GM23338 (cell line): ENCODE data around the gene UQCC2. TPM values are rescaled to one million over a fixed set of nuclear protein-coding genes. Genes with fewer than 3 reads are reported as not detected.

Experiments
- ATAC-seq: fragments of 200-7000 bp; cut with Tn5 transposase; 3 replicates; pipeline ENCODE4 v1.9.1; 2020
- DNase-seq: peaks from one replicate; pipeline ENCODE4 v3.0.0-alpha.2; 2015; ENCODE audit warnings: low spot score
- H2AFZ ChIP-seq: fragments of 200-600 bp; sonication (generic); 2 replicates; pipeline ENCODE4 v1.8.0; 2016; ENCODE audit warnings: antibody characterized with exemption, mild to moderate bottlenecking, moderate library complexity
- H3F3A ChIP-seq: fragments of 200-600 bp; sonication (generic); replicated peaks from 2 replicates; pipeline ENCODE4 v1.8.0; 2017; ENCODE audit warnings: antibody characterized with exemption, mixed run types, low read depth
- H3K27ac ChIP-seq: fragments of 200-600 bp; sonication (generic); 2 replicates; pipeline ENCODE4 v1.6.1; 2016; ENCODE audit warnings: low read depth
- H3K27me3 ChIP-seq: fragments of 200-600 bp; sonication (generic); 2 replicates; pipeline ENCODE4 v1.8.0; 2016; ENCODE audit warnings: mild to moderate bottlenecking, mixed run types, moderate library complexity; ENCODE audit not compliant: insufficient read depth
- H3K36me3 ChIP-seq: fragments of 200-600 bp; sonication (generic); 2 replicates; pipeline ENCODE4 v1.8.0; 2016; ENCODE audit warnings: mild to moderate bottlenecking; ENCODE audit not compliant: insufficient read depth
- H3K4me1 ChIP-seq: fragments of 200-600 bp; sonication (generic); 2 replicates; pipeline ENCODE4 v1.8.0; 2016; ENCODE audit warnings: mild to moderate bottlenecking, moderate library complexity; ENCODE audit not compliant: insufficient read depth
- H3K4me2 ChIP-seq: fragments of 200-600 bp; sonication (generic); 2 replicates; pipeline ENCODE4 v1.7.1; 2017; ENCODE audit warnings: mixed run types
- H3K4me3 ChIP-seq: fragments of 200-600 bp; sonication (generic); 2 replicates; pipeline ENCODE4 v1.6.1; 2016; ENCODE audit warnings: mixed run types
- H3K79me2 ChIP-seq: fragments of 200-600 bp; sonication (generic); replicated peaks from 2 replicates; pipeline ENCODE4 v1.8.0; 2017; ENCODE audit warnings: mild to moderate bottlenecking; ENCODE audit not compliant: insufficient read depth
- H3K9me2 ChIP-seq: fragments of 200-600 bp; sonication (generic); 2 replicates; pipeline ENCODE4 v1.8.0; 2017; ENCODE audit not compliant: insufficient read depth
- H4K20me1 ChIP-seq: fragments of 200-600 bp; sonication (generic); replicated peaks from 2 replicates; pipeline ENCODE4 v1.8.0; 2017; ENCODE audit warnings: mild to moderate bottlenecking; ENCODE audit not compliant: insufficient read depth
- H3K27ac Mint-ChIP-seq: 2 replicates; pipeline ENCODE4 v1.8.0; 2020; ENCODE audit warnings: inconsistent platforms, mild to moderate bottlenecking, moderate library complexity, mixed read lengths
- H3K27me3 Mint-ChIP-seq: 3 replicates; pipeline ENCODE4 v1.8.0; 2022; ENCODE audit warnings: low read depth, mild to moderate bottlenecking, moderate library complexity, mixed read lengths, inconsistent platforms; ENCODE audit not compliant: insufficient read depth, poor library complexity
- H3K36me3 Mint-ChIP-seq: 3 replicates; pipeline ENCODE4 v1.8.0; 2021; ENCODE audit warnings: low read depth, mild to moderate bottlenecking, inconsistent platforms, moderate library complexity, mixed read lengths
- H3K4me1 Mint-ChIP-seq: 3 replicates; pipeline ENCODE4 v1.8.0; 2020; ENCODE audit warnings: mild to moderate bottlenecking, inconsistent platforms, mixed read lengths
- H3K4me3 Mint-ChIP-seq: 3 replicates; pipeline ENCODE4 v1.8.0; 2021; ENCODE audit warnings: moderate library complexity, mild to moderate bottlenecking, inconsistent platforms, mixed read lengths
- H3K9me3 Mint-ChIP-seq: 3 replicates; pipeline ENCODE4 v1.8.0; 2020; ENCODE audit warnings: moderate library complexity, mild to moderate bottlenecking, inconsistent platforms, mixed read lengths
- CREB1 ChIP-seq: fragments of 250-450 bp; sonication (Bioruptor Pico); IDR thresholded peaks from 2 replicates; pipeline ENCODE4 v1.5.0; 2020; ENCODE audit warnings: low read depth, mild to moderate bottlenecking, moderate library complexity
- EZH2 ChIP-seq: fragments of 200-600 bp; sonication (generic); IDR thresholded peaks from one replicate; pipeline ENCODE4 v1.8.0; 2017; ENCODE audit warnings: antibody characterized with exemption, mild to moderate bottlenecking, low read depth; ENCODE audit not compliant: unreplicated experiment
- EZH2phosphoT487 ChIP-seq: fragments of 200-600 bp; sonication (generic); IDR thresholded peaks from one replicate; pipeline ENCODE4 v1.8.1; 2018; ENCODE audit warnings: antibody characterized with exemption; ENCODE audit not compliant: unreplicated experiment
- NANOG ChIP-seq: IDR thresholded peaks from 2 replicates; pipeline ENCODE4 v1.6.1; 2016; ENCODE audit warnings: antibody characterized with exemption, borderline replicate concordance
- POLR2AphosphoS5 ChIP-seq: IDR thresholded peaks from 2 replicates; pipeline ENCODE4 v1.6.1; 2016; ENCODE audit warnings: antibody characterized with exemption, low read depth
- STAT1 ChIP-seq: IDR thresholded peaks from one replicate; pipeline ENCODE4 v1.6.1; 2016; ENCODE audit warnings: antibody characterized with exemption; ENCODE audit not compliant: unreplicated experiment
- ZNF114 ChIP-seq: fragments of 250-450 bp; sonication (Bioruptor Pico); IDR thresholded peaks from 2 replicates; pipeline ENCODE4 v1.5.0; 2020; ENCODE audit warnings: mild to moderate bottlenecking, moderate library complexity
- ZNF331 ChIP-seq: fragments of 250-450 bp; sonication (Bioruptor Pico); IDR thresholded peaks from 2 replicates; pipeline ENCODE4 v1.5.0; 2020; ENCODE audit warnings: low read depth, mild to moderate bottlenecking, moderate library complexity
- polyA plus RNA-seq: library from polyadenylated mRNA; unstranded; fragments of >200 nt; fragmentation: Nextera tagmentation; extraction: Ambion mirVana; gene quantifications from 2 replicates; pipeline ENCODE4 v1.2.1, GENCODE V29; 2016
- total RNA-seq: library from RNA; depleted of rRNA; stranded (reverse); fragments of >200 nt; shearing (Covaris generic); gene quantifications from 2 replicates; pipeline ENCODE4 v1.2.3, GENCODE V29; 2014
- TF ChIP-seq, protein P1 (sequence below): IDR thresholded peaks from one replicate; pipeline ENCODE4 v1.6.1; 2018; ENCODE audit warnings: antibody characterized with exemption; ENCODE audit not compliant: unreplicated experiment
- TF ChIP-seq, protein P2 (sequence below): IDR thresholded peaks from 2 replicates; pipeline ENCODE4 v1.6.1; 2016; ENCODE audit warnings: antibody characterized with exemption
- TF ChIP-seq, protein P3 (sequence below): fragments of 250-450 bp; sonication (Bioruptor Pico); IDR thresholded peaks from 2 replicates; pipeline ENCODE4 v1.5.0; 2020; ENCODE audit warnings: mild to moderate bottlenecking, moderate library complexity

Gene UQCC2
- total and polyA plus RNA-seq, 2 experiments from 2014 or later = 48.9 to 379 TPM

- Histone ChIP-seq H3K4me3 (no peak overlapping the region), H3K36me3 (no peaks in the 10 kb centered on the region; the same call in 1 of the 2 replicates), H3K9me2 (no peaks in the 10 kb centered on the region), H2AFZ (no peak overlapping the region), H3K4me2 (no peak overlapping the region), H3K79me2 (no peaks in the 10 kb centered on the region), H3K4me1 (no peaks in the 10 kb centered on the region), H4K20me1 (no peaks in the 10 kb centered on the region; the same call in 1 of the 2 replicates), H3F3A (no peaks in the 10 kb centered on the region), H3K27ac (no peak overlapping the region), H3K27me3 (no peaks in the 10 kb centered on the region)
- no peak for ATAC-seq
- H3K36me3 Mint-ChIP-seq = peaks cover 5% of the 10 kb centered on the region; the same call in 2 of the 3 replicates
- H3K27ac Mint-ChIP-seq = no peak overlapping the region
- H3K4me1 Mint-ChIP-seq = peaks cover 10% of the 10 kb centered on the region; the same call in 2 of the 3 replicates
- no peaks in the 10 kb centered on the region for H3K9me3 Mint-ChIP-seq
- peaks cover 9% of the 10 kb centered on the region for H3K27me3 Mint-ChIP-seq
- no peak overlapping the region for H3K4me3 Mint-ChIP-seq
- no peak for TF ChIP-seq ZNF331
- no peak for TF ChIP-seq STAT1
- TF ChIP-seq, protein P1, sequence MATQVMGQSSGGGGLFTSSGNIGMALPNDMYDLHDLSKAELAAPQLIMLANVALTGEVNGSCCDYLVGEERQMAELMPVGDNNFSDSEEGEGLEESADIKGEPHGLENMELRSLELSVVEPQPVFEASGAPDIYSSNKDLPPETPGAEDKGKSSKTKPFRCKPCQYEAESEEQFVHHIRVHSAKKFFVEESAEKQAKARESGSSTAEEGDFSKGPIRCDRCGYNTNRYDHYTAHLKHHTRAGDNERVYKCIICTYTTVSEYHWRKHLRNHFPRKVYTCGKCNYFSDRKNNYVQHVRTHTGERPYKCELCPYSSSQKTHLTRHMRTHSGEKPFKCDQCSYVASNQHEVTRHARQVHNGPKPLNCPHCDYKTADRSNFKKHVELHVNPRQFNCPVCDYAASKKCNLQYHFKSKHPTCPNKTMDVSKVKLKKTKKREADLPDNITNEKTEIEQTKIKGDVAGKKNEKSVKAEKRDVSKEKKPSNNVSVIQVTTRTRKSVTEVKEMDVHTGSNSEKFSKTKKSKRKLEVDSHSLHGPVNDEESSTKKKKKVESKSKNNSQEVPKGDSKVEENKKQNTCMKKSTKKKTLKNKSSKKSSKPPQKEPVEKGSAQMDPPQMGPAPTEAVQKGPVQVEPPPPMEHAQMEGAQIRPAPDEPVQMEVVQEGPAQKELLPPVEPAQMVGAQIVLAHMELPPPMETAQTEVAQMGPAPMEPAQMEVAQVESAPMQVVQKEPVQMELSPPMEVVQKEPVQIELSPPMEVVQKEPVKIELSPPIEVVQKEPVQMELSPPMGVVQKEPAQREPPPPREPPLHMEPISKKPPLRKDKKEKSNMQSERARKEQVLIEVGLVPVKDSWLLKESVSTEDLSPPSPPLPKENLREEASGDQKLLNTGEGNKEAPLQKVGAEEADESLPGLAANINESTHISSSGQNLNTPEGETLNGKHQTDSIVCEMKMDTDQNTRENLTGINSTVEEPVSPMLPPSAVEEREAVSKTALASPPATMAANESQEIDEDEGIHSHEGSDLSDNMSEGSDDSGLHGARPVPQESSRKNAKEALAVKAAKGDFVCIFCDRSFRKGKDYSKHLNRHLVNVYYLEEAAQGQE = no peak
- DNase-seq = no peak
These were observed 49.2 kb downstream of the UQCC2 start for GRCh38 chr6:33662318-33662717.

GRCh38 chr6:33661106-33661838 lies 50.2 kb downstream of the UQCC2 start:
- peaks cover 9% of the 10 kb centered on the region for H3K27me3 Mint-ChIP-seq
- ATAC-seq (no peak), DNase-seq (no peak)
- no peaks in the 10 kb centered on the region for H3K27me3 ChIP-seq
- H3K27ac ChIP-seq = no peak overlapping the region
- no peaks in the 10 kb centered on the region for H3K9me3 Mint-ChIP-seq
- no peaks in the 10 kb centered on the region; the same call in 1 of the 2 replicates for H4K20me1 ChIP-seq
- no peak overlapping the region for H3K4me3 ChIP-seq
- peaks cover under 1% of the 10 kb centered on the region; the same call in 1 of the 3 replicates for H3K36me3 Mint-ChIP-seq
- H3K4me1 Mint-ChIP-seq = peaks cover 20% of the 10 kb centered on the region
- no peaks in the 10 kb centered on the region for H3K9me2 ChIP-seq
- no peaks in the 10 kb centered on the region; the same call in 1 of the 2 replicates for H3K36me3 ChIP-seq
- H3K79me2 ChIP-seq = no peaks in the 10 kb centered on the region
- H3K4me2 ChIP-seq = no peak overlapping the region
- no peak overlapping the region for H2AFZ ChIP-seq
- H3K4me3 Mint-ChIP-seq = no peak overlapping the region
- H3K4me1 ChIP-seq = no peaks in the 10 kb centered on the region
- H3F3A ChIP-seq = no peaks in the 10 kb centered on the region
- no peak overlapping the region for H3K27ac Mint-ChIP-seq
- TF ChIP-seq CREB1 (CRISPR knock-in tag) (no peak), EZH2 (no peak), ZNF114 (no peak), POLR2AphosphoS5 (no peak), NANOG (no peak), EZH2phosphoT487 (no peak)
- TF ChIP-seq, protein P2, sequence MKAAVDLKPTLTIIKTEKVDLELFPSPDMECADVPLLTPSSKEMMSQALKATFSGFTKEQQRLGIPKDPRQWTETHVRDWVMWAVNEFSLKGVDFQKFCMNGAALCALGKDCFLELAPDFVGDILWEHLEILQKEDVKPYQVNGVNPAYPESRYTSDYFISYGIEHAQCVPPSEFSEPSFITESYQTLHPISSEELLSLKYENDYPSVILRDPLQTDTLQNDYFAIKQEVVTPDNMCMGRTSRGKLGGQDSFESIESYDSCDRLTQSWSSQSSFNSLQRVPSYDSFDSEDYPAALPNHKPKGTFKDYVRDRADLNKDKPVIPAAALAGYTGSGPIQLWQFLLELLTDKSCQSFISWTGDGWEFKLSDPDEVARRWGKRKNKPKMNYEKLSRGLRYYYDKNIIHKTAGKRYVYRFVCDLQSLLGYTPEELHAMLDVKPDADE = no peak
- TF ChIP-seq, protein P3, sequence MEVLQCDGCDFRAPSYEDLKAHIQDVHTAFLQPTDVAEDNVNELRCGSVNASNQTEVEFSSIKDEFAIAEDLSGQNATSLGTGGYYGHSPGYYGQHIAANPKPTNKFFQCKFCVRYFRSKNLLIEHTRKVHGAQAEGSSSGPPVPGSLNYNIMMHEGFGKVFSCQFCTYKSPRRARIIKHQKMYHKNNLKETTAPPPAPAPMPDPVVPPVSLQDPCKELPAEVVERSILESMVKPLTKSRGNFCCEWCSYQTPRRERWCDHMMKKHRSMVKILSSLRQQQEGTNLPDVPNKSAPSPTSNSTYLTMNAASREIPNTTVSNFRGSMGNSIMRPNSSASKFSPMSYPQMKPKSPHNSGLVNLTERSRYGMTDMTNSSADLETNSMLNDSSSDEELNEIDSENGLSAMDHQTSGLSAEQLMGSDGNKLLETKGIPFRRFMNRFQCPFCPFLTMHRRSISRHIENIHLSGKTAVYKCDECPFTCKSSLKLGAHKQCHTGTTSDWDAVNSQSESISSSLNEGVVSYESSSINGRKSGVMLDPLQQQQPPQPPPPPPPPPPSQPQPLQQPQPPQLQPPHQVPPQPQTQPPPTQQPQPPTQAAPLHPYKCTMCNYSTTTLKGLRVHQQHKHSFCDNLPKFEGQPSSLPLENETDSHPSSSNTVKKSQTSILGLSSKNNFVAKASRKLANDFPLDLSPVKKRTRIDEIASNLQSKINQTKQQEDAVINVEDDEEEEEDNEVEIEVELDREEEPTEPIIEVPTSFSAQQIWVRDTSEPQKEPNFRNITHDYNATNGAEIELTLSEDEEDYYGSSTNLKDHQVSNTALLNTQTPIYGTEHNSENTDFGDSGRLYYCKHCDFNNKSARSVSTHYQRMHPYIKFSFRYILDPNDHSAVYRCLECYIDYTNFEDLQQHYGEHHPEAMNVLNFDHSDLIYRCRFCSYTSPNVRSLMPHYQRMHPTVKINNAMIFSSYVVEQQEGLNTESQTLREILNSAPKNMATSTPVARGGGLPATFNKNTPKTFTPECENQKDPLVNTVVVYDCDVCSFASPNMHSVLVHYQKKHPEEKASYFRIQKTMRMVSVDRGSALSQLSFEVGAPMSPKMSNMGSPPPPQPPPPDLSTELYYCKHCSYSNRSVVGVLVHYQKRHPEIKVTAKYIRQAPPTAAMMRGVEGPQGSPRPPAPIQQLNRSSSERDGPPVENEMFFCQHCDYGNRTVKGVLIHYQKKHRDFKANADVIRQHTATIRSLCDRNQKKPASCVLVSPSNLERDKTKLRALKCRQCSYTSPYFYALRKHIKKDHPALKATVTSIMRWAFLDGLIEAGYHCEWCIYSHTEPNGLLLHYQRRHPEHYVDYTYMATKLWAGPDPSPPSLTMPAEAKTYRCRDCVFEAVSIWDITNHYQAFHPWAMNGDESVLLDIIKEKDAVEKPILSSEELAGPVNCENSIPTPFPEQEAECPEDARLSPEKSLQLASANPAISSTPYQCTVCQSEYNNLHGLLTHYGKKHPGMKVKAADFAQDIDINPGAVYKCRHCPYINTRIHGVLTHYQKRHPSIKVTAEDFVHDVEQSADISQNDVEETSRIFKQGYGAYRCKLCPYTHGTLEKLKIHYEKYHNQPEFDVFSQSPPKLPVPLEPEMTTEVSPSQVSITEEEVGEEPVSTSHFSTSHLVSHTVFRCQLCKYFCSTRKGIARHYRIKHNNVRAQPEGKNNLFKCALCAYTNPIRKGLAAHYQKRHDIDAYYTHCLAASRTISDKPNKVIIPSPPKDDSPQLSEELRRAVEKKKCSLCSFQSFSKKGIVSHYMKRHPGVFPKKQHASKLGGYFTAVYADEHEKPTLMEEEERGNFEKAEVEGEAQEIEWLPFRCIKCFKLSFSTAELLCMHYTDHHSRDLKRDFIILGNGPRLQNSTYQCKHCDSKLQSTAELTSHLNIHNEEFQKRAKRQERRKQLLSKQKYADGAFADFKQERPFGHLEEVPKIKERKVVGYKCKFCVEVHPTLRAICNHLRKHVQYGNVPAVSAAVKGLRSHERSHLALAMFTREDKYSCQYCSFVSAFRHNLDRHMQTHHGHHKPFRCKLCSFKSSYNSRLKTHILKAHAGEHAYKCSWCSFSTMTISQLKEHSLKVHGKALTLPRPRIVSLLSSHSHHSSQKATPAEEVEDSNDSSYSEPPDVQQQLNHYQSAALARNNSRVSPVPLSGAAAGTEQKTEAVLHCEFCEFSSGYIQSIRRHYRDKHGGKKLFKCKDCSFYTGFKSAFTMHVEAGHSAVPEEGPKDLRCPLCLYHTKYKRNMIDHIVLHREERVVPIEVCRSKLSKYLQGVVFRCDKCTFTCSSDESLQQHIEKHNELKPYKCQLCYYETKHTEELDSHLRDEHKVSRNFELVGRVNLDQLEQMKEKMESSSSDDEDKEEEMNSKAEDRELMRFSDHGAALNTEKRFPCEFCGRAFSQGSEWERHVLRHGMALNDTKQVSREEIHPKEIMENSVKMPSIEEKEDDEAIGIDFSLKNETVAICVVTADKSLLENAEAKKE (CRISPR knock-in tag) = no peak
